Suprapubic skin (tissue), 4 donors: ENCODE results near the gene FKBP11.

Source experiments
- EP300 ChIP-seq: sonication (generic); formaldehyde crosslinking; IDR thresholded peaks from one replicate; pipeline ENCODE4 v1.6.1; 2017; ENCODE audit warnings: antibody characterized with exemption
- POLR2AphosphoS5 ChIP-seq, 3 donors: sonication (generic); formaldehyde crosslinking; IDR thresholded peaks; one replicate each; pipeline ENCODE4 v1.6.1; 2017; ENCODE audit warnings: antibody characterized with exemption in 3 of 3
- TF ChIP-seq, protein P1 (sequence below), 2 donors: fragments of 200-600 bp in 1 of 2; fragments of 450-650 bp in 1 of 2; sonication (generic) in 1 of 2; IDR thresholded peaks; one replicate each; pipeline ENCODE4 v1.5.1; 2016 to 2019; ENCODE audit warnings: antibody characterized with exemption in 2 of 2, mild to moderate bottlenecking in 1 of 2, moderate library complexity in 1 of 2

DNA sequence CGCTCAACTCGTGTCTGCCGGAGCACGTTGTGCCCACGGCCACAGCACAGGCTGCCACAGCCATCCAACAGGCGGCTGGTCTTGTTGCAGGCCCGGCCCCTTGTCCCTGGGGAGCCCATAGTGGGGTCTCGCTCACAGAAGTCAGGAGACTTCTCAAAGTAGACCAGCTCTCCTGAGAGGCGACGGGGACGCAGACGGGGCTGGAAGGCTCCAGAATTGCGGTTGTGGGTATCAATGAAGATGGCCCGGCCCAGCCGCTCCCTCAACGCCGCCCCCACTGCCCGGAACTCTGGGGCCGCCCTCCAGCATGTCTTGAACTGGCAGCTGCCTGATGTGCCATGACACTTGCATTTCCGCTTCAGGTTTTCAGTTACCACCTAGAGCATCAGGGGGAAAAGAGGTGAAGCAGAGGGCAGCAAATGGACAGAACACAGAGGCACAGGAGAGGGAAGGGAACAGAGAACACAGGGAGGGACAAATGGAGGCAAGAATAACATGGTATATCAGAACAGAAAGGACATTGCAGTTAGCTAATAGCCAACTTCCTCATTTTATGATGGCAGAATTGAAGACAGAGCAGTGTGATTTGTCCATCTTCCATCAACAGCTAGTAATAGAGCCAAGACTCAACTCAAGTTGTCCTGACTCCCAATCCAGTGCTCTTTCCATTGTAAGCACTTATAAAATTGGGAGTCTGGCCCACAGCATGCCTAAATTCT, 41.0 kb upstream of the FKBP11 start:
- TF ChIP-seq, protein P1, sequence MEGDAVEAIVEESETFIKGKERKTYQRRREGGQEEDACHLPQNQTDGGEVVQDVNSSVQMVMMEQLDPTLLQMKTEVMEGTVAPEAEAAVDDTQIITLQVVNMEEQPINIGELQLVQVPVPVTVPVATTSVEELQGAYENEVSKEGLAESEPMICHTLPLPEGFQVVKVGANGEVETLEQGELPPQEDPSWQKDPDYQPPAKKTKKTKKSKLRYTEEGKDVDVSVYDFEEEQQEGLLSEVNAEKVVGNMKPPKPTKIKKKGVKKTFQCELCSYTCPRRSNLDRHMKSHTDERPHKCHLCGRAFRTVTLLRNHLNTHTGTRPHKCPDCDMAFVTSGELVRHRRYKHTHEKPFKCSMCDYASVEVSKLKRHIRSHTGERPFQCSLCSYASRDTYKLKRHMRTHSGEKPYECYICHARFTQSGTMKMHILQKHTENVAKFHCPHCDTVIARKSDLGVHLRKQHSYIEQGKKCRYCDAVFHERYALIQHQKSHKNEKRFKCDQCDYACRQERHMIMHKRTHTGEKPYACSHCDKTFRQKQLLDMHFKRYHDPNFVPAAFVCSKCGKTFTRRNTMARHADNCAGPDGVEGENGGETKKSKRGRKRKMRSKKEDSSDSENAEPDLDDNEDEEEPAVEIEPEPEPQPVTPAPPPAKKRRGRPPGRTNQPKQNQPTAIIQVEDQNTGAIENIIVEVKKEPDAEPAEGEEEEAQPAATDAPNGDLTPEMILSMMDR (IDR thresholded peaks at IDR 0.05), result no peak
- TF ChIP-seq POLR2AphosphoS5 (IDR thresholded peaks at IDR 0.05) (no peak), EP300 (no peak)
